ENCODE results near the gene CD34.

CD34 gene

DNA sequence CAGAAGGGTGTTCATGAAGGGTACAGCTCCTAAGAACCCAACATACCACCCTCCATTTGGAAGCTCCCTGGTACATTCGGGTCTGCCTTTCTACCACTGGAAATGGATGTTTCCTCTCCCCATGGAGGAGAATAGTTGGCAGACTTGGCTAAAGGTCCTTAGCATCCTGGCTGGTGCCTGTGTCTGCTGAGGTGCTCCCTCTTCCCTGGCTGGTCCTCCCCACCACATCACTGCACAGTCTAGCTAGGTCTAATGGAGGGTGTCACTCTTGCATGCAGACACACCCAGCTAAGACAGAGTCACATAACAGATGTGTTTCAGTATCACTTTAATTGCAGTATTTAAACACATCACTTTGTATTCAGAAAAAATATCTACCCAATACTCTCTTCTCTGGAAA is 24.7 kb downstream of the CD34 start:
- DNase-seq (ENCODE audit: low read depth): no peak

DNA sequence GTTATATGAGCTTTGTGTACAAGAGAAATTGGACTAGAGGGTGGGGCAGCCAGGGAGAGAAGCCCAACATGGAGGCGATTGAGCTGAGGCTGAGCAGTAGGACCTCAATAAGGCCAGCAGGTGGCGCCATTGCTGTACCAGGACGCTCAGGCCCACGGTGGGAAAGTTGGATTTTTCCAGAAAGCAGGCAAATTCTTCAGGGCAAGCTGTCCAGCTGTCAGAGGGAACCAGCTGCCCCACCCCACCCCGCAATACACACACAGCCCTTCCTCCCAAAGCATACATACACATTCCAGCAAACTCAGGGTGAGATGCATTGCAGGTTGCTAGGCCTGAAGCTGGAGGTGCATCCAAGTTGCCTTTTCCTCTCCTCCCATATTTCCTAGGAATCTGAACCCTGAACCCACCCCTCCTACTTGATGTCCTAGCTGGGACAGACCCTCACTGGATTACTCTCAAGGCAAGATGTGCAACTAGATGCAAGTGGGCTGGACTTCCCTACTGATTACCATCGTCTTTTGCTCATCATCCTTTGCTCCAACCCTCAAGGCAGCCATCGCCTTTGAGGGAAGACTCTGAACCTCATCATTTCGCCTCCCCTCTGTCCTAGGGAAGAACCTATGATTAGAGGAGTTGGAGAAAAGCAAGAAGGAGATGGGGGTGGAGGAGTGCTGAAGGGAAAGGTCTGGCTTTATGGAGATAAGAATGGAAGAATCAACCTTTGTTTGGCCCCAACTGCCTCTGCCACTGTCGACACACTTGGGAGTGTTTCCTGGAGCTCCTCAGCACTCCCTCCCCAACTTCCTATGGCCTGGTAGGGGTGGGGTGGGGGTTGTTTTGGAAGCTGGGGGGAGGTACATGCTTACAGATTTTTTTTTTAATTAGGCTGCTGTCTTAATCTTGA is 25.5 kb downstream of the CD34 start:
- no peak for DNase-seq (ENCODE audit: low read depth)
- TF ChIP-seq, protein P1, sequence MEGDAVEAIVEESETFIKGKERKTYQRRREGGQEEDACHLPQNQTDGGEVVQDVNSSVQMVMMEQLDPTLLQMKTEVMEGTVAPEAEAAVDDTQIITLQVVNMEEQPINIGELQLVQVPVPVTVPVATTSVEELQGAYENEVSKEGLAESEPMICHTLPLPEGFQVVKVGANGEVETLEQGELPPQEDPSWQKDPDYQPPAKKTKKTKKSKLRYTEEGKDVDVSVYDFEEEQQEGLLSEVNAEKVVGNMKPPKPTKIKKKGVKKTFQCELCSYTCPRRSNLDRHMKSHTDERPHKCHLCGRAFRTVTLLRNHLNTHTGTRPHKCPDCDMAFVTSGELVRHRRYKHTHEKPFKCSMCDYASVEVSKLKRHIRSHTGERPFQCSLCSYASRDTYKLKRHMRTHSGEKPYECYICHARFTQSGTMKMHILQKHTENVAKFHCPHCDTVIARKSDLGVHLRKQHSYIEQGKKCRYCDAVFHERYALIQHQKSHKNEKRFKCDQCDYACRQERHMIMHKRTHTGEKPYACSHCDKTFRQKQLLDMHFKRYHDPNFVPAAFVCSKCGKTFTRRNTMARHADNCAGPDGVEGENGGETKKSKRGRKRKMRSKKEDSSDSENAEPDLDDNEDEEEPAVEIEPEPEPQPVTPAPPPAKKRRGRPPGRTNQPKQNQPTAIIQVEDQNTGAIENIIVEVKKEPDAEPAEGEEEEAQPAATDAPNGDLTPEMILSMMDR (IDR thresholded peaks at IDR 0.05; ENCODE audit: control insufficient read depth, extremely low read depth, insufficient read depth): peak; percentile 97
- H3K4me3 ChIP-seq (ENCODE audit: low read depth, low read length): no peak overlapping the region

More for the DNA sequence above, 24.7 kb downstream of the CD34 start:
- TF ChIP-seq, protein P1 (IDR thresholded peaks at IDR 0.05; ENCODE audit: control insufficient read depth, extremely low read depth, insufficient read depth): no peak
- H3K4me3 ChIP-seq (ENCODE audit: low read depth, low read length): no peak overlapping the region

DNA sequence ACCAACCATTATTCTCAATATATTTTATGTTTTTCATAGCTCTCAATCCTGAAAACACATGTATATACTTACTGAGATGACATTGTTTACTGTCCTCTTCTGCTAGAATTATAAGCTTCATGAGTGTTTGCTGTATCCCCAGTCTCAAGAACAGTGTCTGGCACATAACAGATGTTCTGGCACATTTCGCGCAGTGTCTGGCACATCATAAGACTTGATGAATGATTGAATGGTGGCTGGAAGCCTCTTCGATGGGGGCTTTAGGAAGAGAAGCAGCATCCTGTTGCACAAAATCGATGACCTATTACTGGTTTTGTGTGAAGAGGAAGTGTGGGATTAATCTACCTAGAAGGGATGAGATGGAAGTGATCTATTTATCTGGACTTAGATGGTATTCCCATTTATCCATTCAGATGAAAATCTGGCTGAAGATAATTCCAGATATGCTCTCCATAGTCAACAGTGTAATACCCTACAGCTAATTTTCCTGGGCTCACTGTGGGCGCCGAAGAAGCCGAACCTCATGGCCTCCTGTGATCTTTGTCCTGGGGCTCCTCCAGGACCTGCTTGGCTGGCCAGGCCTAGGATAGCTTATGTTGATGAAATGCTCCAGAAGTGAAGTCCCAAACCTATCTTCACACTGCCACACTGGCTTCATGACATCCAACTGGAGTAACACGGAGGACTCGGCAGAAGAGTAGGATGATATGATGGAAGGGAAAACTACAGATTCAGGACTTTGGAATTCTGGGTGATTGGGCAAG is 26.5 kb downstream of the CD34 start:
- no peak overlapping the region for H3K4me3 ChIP-seq (ENCODE audit: low read depth, low read length)

DNA sequence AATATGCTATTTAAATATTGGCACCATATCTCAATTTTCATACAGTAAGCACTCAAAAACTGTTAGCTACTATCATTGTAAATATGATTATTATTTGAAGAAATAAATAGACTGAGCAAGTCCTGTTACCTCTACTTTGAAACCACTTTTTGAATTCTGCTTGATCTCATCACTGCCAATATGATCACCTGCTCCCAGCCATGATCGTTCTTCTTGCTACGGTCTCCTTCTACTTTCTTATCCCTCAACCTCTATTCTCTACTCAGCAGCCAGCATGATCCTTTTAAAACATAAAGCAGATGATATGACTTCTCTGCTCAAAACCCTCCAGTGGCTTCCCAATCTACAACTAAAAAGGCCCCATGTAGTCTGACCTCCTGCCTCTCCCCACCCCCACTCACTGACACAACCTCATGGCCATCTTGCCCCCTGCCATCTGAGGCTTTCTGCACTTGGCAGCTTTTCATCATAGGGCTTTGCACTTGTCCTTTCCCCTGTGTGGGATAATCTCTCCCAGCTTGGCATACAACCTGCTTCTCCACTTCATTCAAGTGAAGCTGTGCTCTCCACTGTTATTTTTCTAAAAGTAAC is 27.2 kb downstream of the CD34 start:
- TF ChIP-seq, protein P1 (IDR thresholded peaks at IDR 0.05; ENCODE audit: control insufficient read depth, extremely low read depth, insufficient read depth): no peak
- no peak overlapping the region for H3K4me3 ChIP-seq (ENCODE audit: low read depth, low read length)
- DNase-seq (ENCODE audit: low read depth): no peak

More for the DNA sequence above, 26.5 kb downstream of the CD34 start:
- DNase-seq (ENCODE audit: low read depth): no peak
- TF ChIP-seq, protein P1 (IDR thresholded peaks at IDR 0.05; ENCODE audit: control insufficient read depth, extremely low read depth, insufficient read depth): no peak

DNA sequence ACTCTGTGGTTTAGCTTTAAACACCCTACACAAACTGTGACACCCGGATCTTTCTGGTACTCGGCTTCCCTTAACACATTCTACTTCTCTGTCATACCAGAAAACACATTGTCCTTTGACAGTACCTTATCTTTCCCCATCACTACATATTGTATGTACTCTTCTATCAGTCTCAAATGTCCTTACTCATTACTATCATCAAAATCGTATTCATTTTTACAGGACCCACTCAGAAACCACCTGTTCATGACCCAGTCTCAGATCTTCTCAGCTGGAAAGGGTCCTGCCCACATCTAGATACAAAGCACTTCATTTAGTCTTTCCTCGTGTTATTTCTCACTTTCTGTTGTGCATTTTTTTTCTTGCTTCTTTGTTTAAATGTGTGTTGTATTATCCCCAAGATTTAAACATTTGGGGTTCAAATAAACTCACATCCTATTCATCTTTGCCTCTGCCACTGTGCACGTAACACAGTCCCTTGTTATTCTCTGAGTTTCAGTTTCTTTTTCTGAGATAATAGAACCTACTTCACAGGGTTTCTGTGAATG is 27.7 kb downstream of the CD34 start:
- DNase-seq (ENCODE audit: low read depth): no peak
- H3K4me3 ChIP-seq (ENCODE audit: low read depth, low read length): no peak overlapping the region
- TF ChIP-seq, protein P1 (IDR thresholded peaks at IDR 0.05; ENCODE audit: control insufficient read depth, extremely low read depth, insufficient read depth): no peak

DNA sequence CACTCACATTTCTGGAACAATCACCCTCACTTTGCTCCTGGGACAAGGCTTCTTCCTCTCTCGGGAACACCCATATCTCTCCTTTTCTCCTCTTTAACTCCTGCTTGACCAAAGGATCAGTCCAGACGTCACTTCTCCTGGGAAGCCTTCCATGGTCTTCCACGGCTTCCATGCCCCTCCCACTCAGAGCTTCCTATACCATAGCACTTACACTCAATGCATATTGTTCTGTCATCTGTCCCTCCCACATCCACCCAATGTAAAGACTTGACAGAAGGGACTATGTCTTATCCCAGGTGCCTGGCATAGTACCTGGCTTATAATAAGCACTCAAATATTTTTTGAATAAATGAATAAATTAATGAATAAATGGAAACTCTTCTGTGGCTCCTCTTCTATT is 28.2 kb downstream of the CD34 start:
- H3K4me3 ChIP-seq (ENCODE audit: low read depth, low read length): no peak overlapping the region
- TF ChIP-seq, protein P1 (IDR thresholded peaks at IDR 0.05; ENCODE audit: control insufficient read depth, extremely low read depth, insufficient read depth): no peak

More for the DNA sequence above, 28.2 kb downstream of the CD34 start:
- no peak for DNase-seq (ENCODE audit: low read depth)

All from LNCaP clone FGC (cell line).